ENCODE measurements around the gene ASTL.

The ASTL gene

GRCh38 chr2:96181529-96181928, 43.2 kb upstream of the ASTL start:
- Histone ChIP-seq H3K36me3 (ENCODE audit: low read depth) (peaks cover 19% of the 10 kb centered on the region), H3K4me3 (ENCODE audit: severe bottlenecking) (no peak overlapping the region), H3K27ac (ENCODE audit: poor library complexity, severe bottlenecking) (no peak overlapping the region), H3K4me1 (ENCODE audit: insufficient read depth, poor library complexity, severe bottlenecking) (no peaks in the 10 kb centered on the region), H3K9me3 (ENCODE audit: severe bottlenecking) (no peaks in the 10 kb centered on the region), H3K27me3 (ENCODE audit: insufficient read depth, poor library complexity, severe bottlenecking) (no peaks in the 10 kb centered on the region)
- DNase-seq (ENCODE audit: low spot score) (no peak), ATAC-seq (ENCODE audit: low read depth) (no peak)
- TF ChIP-seq, protein P1, sequence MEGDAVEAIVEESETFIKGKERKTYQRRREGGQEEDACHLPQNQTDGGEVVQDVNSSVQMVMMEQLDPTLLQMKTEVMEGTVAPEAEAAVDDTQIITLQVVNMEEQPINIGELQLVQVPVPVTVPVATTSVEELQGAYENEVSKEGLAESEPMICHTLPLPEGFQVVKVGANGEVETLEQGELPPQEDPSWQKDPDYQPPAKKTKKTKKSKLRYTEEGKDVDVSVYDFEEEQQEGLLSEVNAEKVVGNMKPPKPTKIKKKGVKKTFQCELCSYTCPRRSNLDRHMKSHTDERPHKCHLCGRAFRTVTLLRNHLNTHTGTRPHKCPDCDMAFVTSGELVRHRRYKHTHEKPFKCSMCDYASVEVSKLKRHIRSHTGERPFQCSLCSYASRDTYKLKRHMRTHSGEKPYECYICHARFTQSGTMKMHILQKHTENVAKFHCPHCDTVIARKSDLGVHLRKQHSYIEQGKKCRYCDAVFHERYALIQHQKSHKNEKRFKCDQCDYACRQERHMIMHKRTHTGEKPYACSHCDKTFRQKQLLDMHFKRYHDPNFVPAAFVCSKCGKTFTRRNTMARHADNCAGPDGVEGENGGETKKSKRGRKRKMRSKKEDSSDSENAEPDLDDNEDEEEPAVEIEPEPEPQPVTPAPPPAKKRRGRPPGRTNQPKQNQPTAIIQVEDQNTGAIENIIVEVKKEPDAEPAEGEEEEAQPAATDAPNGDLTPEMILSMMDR (IDR thresholded peaks at IDR 0.05; ENCODE audit: poor library complexity, severe bottlenecking) = no peak

DNA sequence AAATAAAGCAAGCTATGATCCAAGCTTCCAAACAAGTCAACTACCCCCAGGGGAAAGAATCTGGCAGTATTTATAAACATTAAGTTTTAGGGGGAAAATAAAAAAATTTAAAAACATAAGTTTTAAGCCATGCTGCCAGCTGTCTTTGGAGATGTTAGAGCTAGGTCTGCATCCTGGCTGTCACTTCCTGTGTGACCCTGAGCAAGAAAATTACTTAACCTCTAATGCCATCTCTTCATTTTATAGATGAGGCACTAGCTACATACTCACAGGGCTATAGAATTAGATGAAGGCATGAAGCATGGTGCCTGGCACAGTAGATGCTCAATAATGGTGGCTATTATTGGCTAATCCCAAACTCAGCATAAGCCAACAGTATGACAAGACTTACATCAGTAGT, 42.2 kb upstream of the ASTL start:
- Histone ChIP-seq H3K27ac (ENCODE audit: poor library complexity, severe bottlenecking) (no peak overlapping the region), H3K9me3 (ENCODE audit: severe bottlenecking) (no peaks in the 10 kb centered on the region), H3K4me1 (ENCODE audit: insufficient read depth, poor library complexity, severe bottlenecking) (no peaks in the 10 kb centered on the region), H3K27me3 (ENCODE audit: insufficient read depth, poor library complexity, severe bottlenecking) (no peaks in the 10 kb centered on the region), H3K36me3 (ENCODE audit: low read depth) (peaks cover 9% of the 10 kb centered on the region), H3K4me3 (ENCODE audit: severe bottlenecking) (no peak overlapping the region)
- ATAC-seq (ENCODE audit: low read depth) = no peak
- DNase-seq (ENCODE audit: low spot score) = no peak
- TF ChIP-seq, protein P1 (IDR thresholded peaks at IDR 0.05; ENCODE audit: poor library complexity, severe bottlenecking) = no peak

DNA sequence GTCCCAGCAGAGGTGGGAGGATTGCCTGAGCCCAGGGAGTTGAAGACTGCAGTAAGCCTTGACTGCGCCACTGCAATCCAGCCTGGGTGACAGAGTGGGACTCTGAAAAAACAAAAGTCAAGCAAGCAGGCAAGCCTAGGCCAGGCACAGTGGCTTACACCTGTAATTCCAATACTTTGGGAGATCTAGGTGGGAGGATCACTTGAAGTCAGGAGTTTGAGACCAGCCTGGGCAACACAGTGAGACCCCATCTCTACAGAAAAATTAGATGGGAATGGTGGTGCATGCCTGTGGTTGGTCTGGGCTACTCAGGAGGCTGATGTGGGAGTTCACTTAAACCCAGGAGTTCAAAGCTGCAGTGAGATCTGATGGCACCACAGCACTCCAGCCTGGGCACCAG, 41.7 kb upstream of the ASTL start:
- Histone ChIP-seq H3K9me3 (ENCODE audit: severe bottlenecking) (no peaks in the 10 kb centered on the region), H3K4me1 (ENCODE audit: insufficient read depth, poor library complexity, severe bottlenecking) (no peaks in the 10 kb centered on the region), H3K27me3 (ENCODE audit: insufficient read depth, poor library complexity, severe bottlenecking) (no peaks in the 10 kb centered on the region), H3K36me3 (ENCODE audit: low read depth) (peaks cover 4% of the 10 kb centered on the region), H3K27ac (ENCODE audit: poor library complexity, severe bottlenecking) (no peak overlapping the region), H3K4me3 (ENCODE audit: severe bottlenecking) (no peak overlapping the region)
- DNase-seq (ENCODE audit: low spot score) (no peak), ATAC-seq (ENCODE audit: low read depth) (no peak)
- TF ChIP-seq, protein P1 (IDR thresholded peaks at IDR 0.05; ENCODE audit: poor library complexity, severe bottlenecking) = no peak

DNA sequence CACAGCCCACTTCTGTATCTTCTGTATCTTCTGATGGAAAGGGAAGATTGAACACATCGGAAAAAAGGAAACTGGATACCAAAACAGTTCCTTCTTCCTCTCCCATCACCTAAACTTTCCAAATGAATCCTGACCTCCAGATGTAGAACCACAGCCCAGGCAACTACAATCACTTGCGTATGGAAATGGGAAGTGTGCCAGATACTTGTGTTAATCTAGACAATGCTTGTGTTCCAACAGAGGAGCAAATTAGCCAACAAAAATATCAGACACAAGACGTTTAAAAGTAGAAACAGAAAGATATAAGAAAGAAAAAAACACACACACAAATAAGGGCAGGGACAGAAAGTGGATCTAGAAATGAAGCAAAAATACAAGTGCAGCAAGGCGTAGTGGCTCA, 38.4 kb upstream of the ASTL start:
- Histone ChIP-seq H3K27me3 (ENCODE audit: insufficient read depth, poor library complexity, severe bottlenecking) (no peaks in the 10 kb centered on the region), H3K4me3 (ENCODE audit: severe bottlenecking) (no peak overlapping the region), H3K27ac (ENCODE audit: poor library complexity, severe bottlenecking) (no peak overlapping the region), H3K9me3 (ENCODE audit: severe bottlenecking) (no peaks in the 10 kb centered on the region), H3K36me3 (ENCODE audit: low read depth) (no peaks in the 10 kb centered on the region), H3K4me1 (ENCODE audit: insufficient read depth, poor library complexity, severe bottlenecking) (no peaks in the 10 kb centered on the region)
- no peak for ATAC-seq (ENCODE audit: low read depth)
- TF ChIP-seq, protein P1 (IDR thresholded peaks at IDR 0.05; ENCODE audit: poor library complexity, severe bottlenecking) = no peak
- no peak for DNase-seq (ENCODE audit: low spot score)

DNA sequence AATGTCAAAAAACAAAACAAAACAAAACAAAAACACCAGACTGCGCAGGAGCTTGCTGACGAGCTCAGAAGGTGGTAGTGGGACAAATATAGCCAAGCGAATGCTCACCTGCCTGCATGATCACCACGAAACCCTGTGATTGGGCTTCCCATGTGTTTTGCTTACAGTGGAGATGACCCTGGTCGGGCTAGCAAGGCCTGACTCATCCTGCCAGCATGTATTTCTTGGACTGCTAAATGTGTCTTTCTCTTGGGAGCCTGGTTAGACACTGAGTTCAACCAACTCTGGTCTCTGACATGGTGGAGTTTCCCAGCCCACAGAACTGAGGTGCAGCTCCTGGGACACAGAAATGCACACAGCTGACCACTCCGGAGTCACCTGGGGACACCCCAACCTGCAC, 37.6 kb upstream of the ASTL start:
- 0 out of 3 replicates have a peak, but pooled peaks have one; percentile 20 for ATAC-seq (ENCODE audit: low read depth)
- Histone ChIP-seq H3K4me3 (ENCODE audit: severe bottlenecking) (no peak overlapping the region), H3K4me1 (ENCODE audit: insufficient read depth, poor library complexity, severe bottlenecking) (no peaks in the 10 kb centered on the region), H3K36me3 (ENCODE audit: low read depth) (no peaks in the 10 kb centered on the region), H3K27ac (ENCODE audit: poor library complexity, severe bottlenecking) (no peak overlapping the region), H3K9me3 (ENCODE audit: severe bottlenecking) (no peaks in the 10 kb centered on the region), H3K27me3 (ENCODE audit: insufficient read depth, poor library complexity, severe bottlenecking) (no peaks in the 10 kb centered on the region)
- no peak for DNase-seq (ENCODE audit: low spot score)
- TF ChIP-seq, protein P1 (IDR thresholded peaks at IDR 0.05; ENCODE audit: poor library complexity, severe bottlenecking) = no peak

Data from RWPE2 (cell line).